HCT116 (cell line): ENCODE data around the gene H3-3A.

Experiments used
- CTCF ChIP-seq, 3 experiments: fragments of 200-600 bp in 1 of 3; sonication (generic) in 1 of 3; IDR thresholded peaks in 2 of 3; conservative IDR thresholded peaks in 1 of 3; 2 replicates each; pipeline ENCODE4 v1.5.1; 2012 to 2017; ENCODE audit warnings: low read depth in 2 of 3, low read length in 2 of 3, antibody characterized with exemption in 1 of 3, borderline replicate concordance in 1 of 3, control low read depth in 1 of 3, mild to moderate bottlenecking in 1 of 3, mixed read lengths in 1 of 3, mixed run types in 1 of 3, moderate library complexity in 1 of 3; ENCODE audit not compliant: insufficient read depth in 1 of 3
- EGR1 ChIP-seq: IDR thresholded peaks from 2 replicates; pipeline ENCODE4 v1.6.1; 2012; ENCODE audit warnings: low read depth
- REST ChIP-seq: IDR thresholded peaks from 2 replicates; pipeline ENCODE4 v1.6.1; 2012; ENCODE audit warnings: low read depth
- ZBTB33 ChIP-seq: IDR thresholded peaks from 2 replicates; pipeline ENCODE4 v1.6.1; 2011; ENCODE audit warnings: mild to moderate bottlenecking, low read length, moderate library complexity; ENCODE audit not compliant: insufficient replicate concordance; ENCODE audit errors: extremely low read depth

GRCh38 chr1:226086776-226087175, 24.3 kb downstream of the H3-3A start:
- no peak for TF ChIP-seq CTCF (IDR thresholded peaks at IDR 0.05 in 2 of 3, conservative IDR thresholded peaks at IDR 0.05 in 1 of 3; ENCODE audit: borderline replicate concordance in 1 of 3, insufficient read depth in 1 of 3, low read depth in 2 of 3, low read length in 2 of 3)
- TF ChIP-seq EGR1, result no peak
- TF ChIP-seq REST, result no peak
- no peak for TF ChIP-seq ZBTB33
